NCI-H187 treated with DMSO at 0.1 percent for 48 hours (cell line): ENCODE results near the gene WDR33.

Experiments
- DNase-seq: peaks from one replicate; lab custom pipeline; 2025; lab: John Stamatoyannopoulos, UW

WDR33 gene

GRCh38 chr2:127671557-127672302 is 139.2 kb downstream of the WDR33 start:
- DNase-seq, result no peak

GRCh38 chr2:127670957-127671290 is 140.0 kb downstream of the WDR33 start:
- no peak for DNase-seq

GRCh38 chr2:127670055-127670956 is 140.7 kb downstream of the WDR33 start:
- DNase-seq, result no peak

DNA sequence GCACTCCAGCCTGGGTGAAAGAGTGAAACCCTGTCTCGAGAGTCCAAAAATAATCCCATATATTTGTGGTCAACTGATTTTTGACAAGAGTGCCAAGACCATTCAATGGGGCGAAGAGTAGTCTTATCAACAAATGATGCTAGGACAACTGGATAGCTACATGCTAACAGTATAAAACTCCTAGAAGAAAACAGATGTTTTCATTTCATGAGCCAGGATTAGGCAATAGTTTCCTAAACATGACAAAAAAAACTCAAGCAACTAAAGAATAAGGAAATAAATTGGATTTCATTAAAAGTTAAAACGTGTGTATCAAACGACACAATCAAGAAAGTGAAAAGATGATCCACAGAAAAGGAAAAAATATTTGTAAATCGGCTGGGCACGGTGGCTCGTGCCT is 141.9 kb downstream of the WDR33 start:
- no peak for DNase-seq

GRCh38 chr2:127665267-127665893 is 145.6 kb downstream of the WDR33 start:
- no peak for DNase-seq

DNA sequence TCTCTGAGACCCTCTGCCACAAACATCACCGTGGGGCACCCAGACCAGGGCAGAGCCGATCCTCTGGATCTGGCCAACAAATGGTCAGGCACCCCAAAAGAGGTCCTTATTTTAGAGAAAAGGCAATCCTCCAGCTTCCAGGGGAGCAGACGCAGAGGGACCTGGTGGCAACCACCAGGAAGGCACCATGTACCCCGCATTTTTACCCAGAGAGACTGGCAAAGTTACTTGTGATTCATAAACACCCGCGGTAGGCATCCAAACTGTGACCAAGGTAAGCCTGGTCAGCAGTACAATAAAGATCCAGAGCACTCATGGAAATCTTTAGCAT is 146.1 kb downstream of the WDR33 start:
- DNase-seq, result no peak

DNA sequence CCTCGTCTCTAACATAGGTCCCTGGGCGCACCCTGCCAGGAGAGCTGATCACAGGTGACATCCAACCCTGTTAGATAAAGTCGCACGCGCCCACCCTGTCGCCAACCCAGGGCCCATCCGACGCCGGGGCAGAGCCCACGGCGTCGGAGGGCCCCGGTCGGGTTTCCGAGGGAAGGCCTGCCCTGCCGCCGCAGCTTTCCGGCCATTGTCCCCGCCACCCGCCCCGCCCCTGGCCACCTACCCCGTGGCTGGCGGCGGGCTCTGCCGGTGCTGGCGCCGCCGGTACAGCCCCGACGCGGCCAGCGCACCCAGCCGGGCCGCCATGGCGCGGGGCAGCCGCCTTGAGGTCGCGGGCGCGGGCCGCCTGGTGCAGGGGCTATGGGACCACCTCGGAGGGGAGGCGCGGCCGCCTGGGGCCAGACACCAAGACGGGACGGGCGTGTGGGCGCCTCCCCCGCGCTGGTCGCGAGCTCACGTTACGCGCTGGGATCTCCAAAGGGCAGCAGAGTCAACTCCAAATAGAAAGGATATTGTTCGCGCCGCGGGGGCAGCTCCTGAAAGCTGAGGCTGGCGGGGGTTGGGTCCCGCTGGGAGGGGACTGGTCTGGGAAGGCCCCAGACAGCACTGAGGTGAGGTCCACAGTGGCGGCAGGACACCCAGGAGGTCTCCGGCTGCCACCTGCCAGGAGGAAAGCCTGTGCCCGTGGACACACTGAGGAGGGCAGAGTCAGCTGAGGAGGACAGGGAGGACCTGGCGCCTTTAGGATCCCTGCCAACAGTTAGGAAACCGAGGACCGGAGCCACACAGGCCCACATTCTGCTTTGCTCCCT is 146.7 kb downstream of the WDR33 start:
- DNase-seq, result no peak

GRCh38 chr2:127663566-127664064 is 147.4 kb downstream of the WDR33 start:
- no peak for DNase-seq

GRCh38 chr2:127662937-127663565 is 147.9 kb downstream of the WDR33 start:
- no peak for DNase-seq

DNA sequence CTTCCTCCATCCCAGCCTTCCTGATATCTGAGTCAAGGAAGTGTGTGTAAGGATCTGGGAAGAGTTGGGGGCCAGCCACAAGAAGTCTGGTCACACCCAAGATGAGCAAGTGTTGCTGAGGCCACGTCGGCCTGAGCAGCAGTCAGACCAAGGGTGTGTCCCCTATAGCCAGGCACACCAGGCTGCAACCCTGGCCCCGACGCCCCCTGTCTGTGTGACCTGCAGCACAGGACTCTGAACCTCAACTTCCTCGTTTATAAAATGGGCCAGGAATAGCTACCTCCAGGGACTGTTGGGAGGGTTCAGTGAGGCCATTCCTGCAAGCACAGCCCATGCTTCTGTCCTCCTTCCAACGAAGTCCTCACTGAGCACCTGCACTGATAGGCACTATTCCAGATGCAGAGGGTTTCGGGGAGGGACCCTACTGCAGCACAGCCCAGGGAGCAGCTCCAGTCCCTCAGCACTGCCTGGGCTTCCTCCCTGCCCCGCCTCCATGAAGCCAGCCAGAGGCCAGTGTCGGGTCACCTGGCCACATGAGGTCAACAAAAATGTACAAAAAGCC is 148.9 kb downstream of the WDR33 start:
- DNase-seq, result no peak

DNA sequence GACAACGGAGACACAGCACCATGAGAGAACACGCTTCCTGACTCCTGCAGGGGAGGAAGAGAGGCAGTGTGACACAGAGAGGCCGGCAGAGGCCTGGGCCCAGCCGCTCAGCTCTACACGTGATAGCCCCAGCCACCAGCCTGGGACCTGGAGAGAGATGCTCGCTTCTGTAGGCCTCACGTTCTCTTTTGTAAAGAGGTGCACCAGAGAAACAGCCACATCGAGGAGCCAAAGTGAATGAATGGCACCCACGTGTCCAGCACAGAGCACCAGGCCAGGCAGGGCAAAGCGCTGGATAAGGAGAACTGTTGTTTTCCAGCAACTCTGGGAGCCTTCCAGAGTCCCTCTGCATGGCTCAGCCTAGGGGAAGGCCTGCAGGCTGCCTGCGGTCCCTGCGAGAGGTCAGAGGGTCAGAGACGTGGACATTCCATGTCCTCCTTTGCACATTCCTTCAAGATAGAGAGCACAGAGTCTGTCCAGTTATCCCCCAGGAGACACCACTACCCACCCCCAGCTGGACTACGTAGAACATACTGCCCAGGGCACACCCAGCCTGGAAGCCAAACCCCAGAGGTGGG is 149.8 kb downstream of the WDR33 start:
- no peak for DNase-seq

DNA sequence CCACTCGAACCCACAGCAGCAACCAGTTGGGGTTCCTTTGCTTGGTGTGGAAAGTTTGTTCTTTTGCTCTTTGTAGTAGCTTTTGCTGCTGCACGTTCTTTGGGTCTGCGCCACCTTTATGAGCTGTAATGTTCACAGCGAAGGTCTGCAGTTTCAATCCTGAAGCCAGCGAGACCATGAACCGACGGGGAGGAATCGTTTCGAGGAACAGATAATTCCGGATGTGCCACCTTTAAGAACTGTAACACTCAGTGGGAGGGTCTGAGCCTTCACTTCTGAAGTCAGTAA is 150.7 kb downstream of the WDR33 start:
- DNase-seq, result no peak

DNA sequence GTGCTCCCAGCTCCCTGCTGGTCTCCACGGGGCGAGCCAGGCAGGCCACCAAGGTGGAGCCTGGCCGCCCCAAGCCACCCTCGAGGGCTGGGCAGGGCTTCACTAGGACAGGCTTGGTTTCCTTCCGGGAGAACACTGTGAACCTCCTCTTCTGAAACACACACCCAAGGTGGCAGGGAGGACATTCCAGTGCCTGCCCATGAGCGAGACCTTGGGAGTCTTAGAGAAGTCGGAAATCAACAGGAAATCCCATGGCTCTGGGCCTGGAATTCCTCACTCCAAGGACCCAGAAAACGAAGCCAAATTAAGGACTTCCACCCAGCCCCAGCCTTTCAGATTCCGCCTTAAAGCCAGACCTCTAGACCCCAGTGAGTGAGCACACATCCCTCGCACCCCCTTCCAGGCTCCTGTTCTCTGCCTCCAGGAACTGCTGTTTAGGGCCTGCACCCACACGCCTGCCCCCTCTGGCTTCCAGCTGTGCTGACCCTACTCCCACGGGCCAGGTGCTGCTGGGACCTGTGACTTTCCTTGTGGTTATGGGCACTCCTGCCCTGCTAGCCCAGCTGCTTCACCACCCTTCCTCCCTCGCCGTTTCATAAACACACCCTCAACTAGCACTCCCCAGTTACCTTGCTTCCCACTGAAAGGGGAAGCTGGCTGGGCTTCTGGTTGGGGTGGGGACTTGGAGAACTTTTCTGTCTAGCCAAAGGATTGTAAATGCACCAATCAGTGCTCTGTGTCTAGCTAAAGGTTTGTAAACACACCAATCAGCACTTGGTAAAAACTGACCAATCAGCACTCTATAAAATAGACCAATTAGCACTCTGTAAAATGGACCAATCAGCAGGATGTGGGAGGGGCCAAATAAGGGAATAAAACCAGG is 151.3 kb downstream of the WDR33 start:
- DNase-seq, result no peak

GRCh38 chr2:127658641-127659407 is 152.1 kb downstream of the WDR33 start:
- DNase-seq, result no peak

DNA sequence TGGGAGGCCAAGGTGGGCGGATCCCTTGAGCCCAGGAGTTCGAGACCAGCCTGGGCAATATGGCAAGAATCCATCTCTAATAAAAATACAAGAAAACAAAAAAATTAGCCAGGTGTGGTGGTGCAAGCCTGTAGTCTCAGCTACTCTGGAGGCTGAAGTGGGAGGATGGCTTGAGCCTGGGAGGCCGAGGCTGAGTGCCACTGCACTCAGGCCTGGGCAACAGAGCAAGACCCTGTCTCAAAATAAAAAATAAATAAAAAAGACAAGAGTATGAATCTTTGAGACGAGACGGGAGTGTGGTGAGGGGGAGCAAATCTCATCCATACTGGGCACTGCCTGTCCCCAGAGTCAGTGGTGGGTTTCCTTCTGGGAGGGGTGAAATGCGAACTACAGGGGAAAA is 152.8 kb downstream of the WDR33 start:
- DNase-seq, result no peak

DNA sequence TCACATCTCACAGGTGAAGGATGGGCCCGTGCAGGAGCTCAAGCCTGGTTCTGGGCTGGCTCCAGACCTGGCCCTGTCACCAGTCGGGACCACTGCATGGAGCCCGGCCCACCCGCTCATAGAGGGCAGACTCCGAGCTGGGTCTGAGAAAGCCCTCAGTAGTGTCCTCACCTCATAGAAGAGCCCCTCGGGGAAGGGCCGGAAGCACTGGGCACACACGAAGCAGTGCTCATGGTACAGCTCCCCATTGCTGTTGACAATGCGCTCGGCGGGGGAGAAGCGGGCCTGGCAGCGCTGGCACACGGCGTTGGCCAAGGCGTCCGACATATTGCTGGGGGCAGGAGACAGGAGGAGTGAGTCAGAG is 153.8 kb downstream of the WDR33 start:
- no peak for DNase-seq

- no peak for DNase-seq
Observed at GRCh38 chr2:127656569-127657231, 154.3 kb downstream of the WDR33 start.

DNA sequence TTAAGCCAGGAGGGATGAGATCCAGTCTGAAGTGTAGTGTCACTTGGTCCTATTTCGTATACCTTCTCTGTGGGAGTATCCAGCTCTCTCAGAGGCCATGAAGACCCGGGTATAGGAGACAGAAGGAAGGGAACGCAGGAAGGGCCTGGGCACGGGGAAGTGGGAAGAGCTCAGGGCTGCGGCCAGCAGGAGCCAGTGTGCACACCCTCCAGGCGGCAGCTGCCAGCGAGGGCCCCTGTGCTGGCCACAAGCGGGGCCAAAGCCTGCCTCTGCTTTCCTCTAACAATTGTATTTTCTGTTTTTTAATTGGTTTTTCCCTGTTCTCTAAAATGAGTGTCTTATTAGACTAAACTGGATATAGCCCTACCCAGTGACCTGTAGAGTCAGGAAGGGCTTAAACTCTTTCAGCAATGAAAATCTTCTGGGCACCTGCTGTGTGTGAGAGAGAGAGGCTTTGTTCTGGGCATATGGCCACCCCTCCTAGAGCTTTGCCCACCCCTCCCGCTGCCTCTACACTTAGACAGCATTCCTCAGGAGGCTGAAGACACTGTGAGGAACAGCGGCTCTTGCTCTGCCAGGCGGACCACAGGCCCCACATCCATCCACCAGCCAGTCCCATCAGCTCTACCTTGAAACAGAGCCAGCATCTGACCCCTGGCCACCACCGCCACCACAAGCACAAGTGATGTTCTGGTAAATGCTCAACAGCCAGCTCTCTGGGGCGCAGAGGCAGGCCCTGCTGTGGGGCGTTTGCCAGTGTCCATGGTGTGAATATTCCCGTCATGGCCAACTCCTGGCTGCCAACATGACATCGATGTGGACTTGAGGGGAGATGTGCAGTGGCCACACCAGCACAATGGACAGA is 155.5 kb downstream of the WDR33 start:
- DNase-seq, result no peak
